Measurements from ENCODE around the gene MYADM. TPM values are rescaled to one million over a fixed set of nuclear protein-coding genes. Genes with fewer than 3 reads are reported as not detected.

Gene MYADM
- total RNA-seq, 4 donors from 2014 or later: 22.7 to 386 (median 77.4) TPM

DNA sequence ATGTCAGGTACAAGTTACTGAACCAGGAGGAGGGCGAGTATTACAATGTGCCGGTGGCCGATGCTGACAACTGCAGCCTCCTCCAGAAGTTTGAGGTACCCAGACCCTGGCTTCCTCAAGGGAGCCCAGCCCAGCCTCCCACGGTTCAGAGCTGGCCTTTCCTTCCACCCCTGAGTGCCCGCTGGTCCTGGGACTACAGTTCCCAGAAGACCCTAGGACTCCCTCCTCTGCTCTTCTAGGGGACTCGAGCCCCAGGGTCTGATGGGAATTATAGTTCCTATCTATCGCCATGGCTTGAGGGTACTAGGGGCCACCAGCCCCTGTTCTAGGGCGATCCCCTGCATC lies 25.3 kb downstream of the MYADM start:
- Histone ChIP-seq H3K27me3 (no peaks in the 10 kb centered on the region), H3K4me1 (no peaks in the 10 kb centered on the region), H3K27ac (no peak overlapping the region), H3K4me3 (no peak overlapping the region), H3K9me3 (no peaks in the 10 kb centered on the region), H3K36me3 (no peaks in the 10 kb centered on the region)
- no peak for DNase-seq
- intact Hi-C loops (cut with DNase I; ENCODE audit: low total_unique reads): no loop called here
- TF ChIP-seq, protein P1, sequence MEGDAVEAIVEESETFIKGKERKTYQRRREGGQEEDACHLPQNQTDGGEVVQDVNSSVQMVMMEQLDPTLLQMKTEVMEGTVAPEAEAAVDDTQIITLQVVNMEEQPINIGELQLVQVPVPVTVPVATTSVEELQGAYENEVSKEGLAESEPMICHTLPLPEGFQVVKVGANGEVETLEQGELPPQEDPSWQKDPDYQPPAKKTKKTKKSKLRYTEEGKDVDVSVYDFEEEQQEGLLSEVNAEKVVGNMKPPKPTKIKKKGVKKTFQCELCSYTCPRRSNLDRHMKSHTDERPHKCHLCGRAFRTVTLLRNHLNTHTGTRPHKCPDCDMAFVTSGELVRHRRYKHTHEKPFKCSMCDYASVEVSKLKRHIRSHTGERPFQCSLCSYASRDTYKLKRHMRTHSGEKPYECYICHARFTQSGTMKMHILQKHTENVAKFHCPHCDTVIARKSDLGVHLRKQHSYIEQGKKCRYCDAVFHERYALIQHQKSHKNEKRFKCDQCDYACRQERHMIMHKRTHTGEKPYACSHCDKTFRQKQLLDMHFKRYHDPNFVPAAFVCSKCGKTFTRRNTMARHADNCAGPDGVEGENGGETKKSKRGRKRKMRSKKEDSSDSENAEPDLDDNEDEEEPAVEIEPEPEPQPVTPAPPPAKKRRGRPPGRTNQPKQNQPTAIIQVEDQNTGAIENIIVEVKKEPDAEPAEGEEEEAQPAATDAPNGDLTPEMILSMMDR (IDR thresholded peaks at IDR 0.05): no peak
- no peak for TF ChIP-seq POLR2A (IDR thresholded peaks at IDR 0.05)

DNA sequence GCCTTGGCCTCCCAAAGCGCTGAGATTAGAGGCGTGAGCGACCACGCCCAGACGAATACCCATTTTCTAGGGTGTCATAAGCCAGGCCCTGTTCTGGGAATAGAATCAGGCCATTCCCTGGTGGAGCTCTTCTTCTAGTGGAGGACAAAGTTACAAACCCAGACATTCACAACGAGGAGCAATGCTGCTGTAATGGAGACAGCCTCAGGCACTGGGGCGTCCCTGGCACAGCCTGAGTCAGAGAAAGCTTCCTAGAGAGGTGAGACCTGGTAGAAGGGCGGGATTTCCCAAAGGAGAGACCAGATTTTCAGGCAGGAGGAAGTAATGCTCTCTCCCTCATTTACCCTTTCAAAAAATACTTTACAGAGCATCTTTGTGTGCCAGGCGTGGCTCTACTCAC lies 27.0 kb downstream of the MYADM start:
- Histone ChIP-seq H3K9me3 (no peaks in the 10 kb centered on the region), H3K4me3 (no peak overlapping the region), H3K4me1 (no peaks in the 10 kb centered on the region), H3K27me3 (no peaks in the 10 kb centered on the region), H3K27ac (no peak overlapping the region), H3K36me3 (no peaks in the 10 kb centered on the region)
- no peak for TF ChIP-seq POLR2A (IDR thresholded peaks at IDR 0.05)
- TF ChIP-seq, protein P1 (IDR thresholded peaks at IDR 0.05): no peak
- no peak for DNase-seq
- intact Hi-C loops (cut with DNase I; ENCODE audit: low total_unique reads): no loop called here

GRCh38 chr19:53896682-53897081 lies 29.0 kb downstream of the MYADM start:
- TF ChIP-seq, protein P1 (IDR thresholded peaks at IDR 0.05): no peak
- no peak for TF ChIP-seq POLR2A (IDR thresholded peaks at IDR 0.05)
- DNase-seq: no peak
- Histone ChIP-seq H3K27me3 (no peaks in the 10 kb centered on the region), H3K27ac (no peak overlapping the region), H3K9me3 (no peaks in the 10 kb centered on the region), H3K4me3 (no peak overlapping the region), H3K36me3 (no peaks in the 10 kb centered on the region), H3K4me1 (no peaks in the 10 kb centered on the region)
- intact Hi-C loops (cut with DNase I; ENCODE audit: low total_unique reads): no loop called here

GRCh38 chr19:53897459-53897858 lies 29.8 kb downstream of the MYADM start:
- H3K27me3 ChIP-seq: no peaks in the 10 kb centered on the region
- intact Hi-C loops (cut with DNase I; ENCODE audit: low total_unique reads): no loop called here
- no peak for TF ChIP-seq POLR2A (IDR thresholded peaks at IDR 0.05)
- TF ChIP-seq, protein P1 (IDR thresholded peaks at IDR 0.05): no peak
- H3K27ac ChIP-seq: no peak overlapping the region
- H3K4me1 ChIP-seq: no peaks in the 10 kb centered on the region
- H3K36me3 ChIP-seq: no peaks in the 10 kb centered on the region
- H3K4me3 ChIP-seq: no peak overlapping the region
- DNase-seq: no peak
- no peaks in the 10 kb centered on the region for H3K9me3 ChIP-seq

DNA sequence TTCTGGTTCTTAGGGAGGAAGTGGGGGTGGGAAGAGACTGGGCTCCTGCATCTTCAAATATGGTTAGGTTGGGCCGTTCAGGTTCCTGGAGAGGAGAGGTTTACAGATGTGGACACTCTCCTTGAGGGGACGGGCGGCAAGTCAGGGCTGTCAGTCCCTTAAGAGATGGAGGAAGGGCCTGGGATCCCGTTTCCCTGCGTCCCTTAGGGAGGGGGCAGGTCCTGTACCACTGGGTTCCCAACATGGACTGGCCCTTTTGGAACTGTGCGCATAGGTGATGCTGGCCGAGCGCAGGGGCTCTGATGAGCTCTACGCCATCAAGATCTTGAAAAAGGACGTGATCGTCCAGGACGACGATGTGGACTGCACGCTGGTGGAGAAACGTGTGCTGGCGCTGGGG lies 30.5 kb downstream of the MYADM start:
- Histone ChIP-seq H3K27ac (no peak overlapping the region), H3K27me3 (no peaks in the 10 kb centered on the region), H3K9me3 (no peaks in the 10 kb centered on the region), H3K4me1 (no peaks in the 10 kb centered on the region), H3K4me3 (no peak overlapping the region), H3K36me3 (no peaks in the 10 kb centered on the region)
- TF ChIP-seq, protein P1 (IDR thresholded peaks at IDR 0.05): no peak
- no peak for TF ChIP-seq POLR2A (IDR thresholded peaks at IDR 0.05)
- DNase-seq: no peak
- intact Hi-C loops (cut with DNase I; ENCODE audit: low total_unique reads): no loop called here

Measured in uterus (tissue), 4 donors.